LNCaP clone FGC (cell line): ENCODE results near the gene TMEM38A.
"Not testable (repeated sequence)": the region's sequence is repeated elsewhere in the genome, so short reads cannot be mapped to it uniquely, and the experiment has no call there.

Source experiments
- DNase-seq: peaks from one replicate; pipeline ENCODE4 v3.0.0-alpha.2; 2011; ENCODE audit warnings: low read depth
- H3K4me3 ChIP-seq: 2 replicates; pipeline ENCODE4 v1.5.1; 2011; ENCODE audit warnings: mild to moderate bottlenecking, low read depth, low read length, control low read depth
- CTCF ChIP-seq: IDR thresholded peaks from 2 replicates; pipeline ENCODE4 v1.5.1; 2012; ENCODE audit warnings: mild to moderate bottlenecking; ENCODE audit not compliant: control insufficient read depth, insufficient read depth; ENCODE audit errors: extremely low read depth

TMEM38A gene

GRCh38 chr19:16650821-16651220, 10.1 kb upstream of the TMEM38A start:
- no peak for DNase-seq
- H3K4me3 ChIP-seq = no peak overlapping the region
- TF ChIP-seq CTCF = no peak

GRCh38 chr19:16651421-16652188, 9.3 kb upstream of the TMEM38A start:
- H3K4me3 ChIP-seq, DNase-seq: not testable (repeated sequence)

- no peak for TF ChIP-seq CTCF
- H3K4me3 ChIP-seq = no peak overlapping the region
- DNase-seq = no peak
Measured at GRCh38 chr19:16652854-16653253, 8.1 kb upstream of the TMEM38A start.

GRCh38 chr19:16654140-16654539, 6.8 kb upstream of the TMEM38A start:
- H3K4me3 ChIP-seq = no peak overlapping the region
- no peak for DNase-seq
- TF ChIP-seq CTCF = no peak

GRCh38 chr19:16654627-16655026, 6.3 kb upstream of the TMEM38A start:
- H3K4me3 ChIP-seq = no peak overlapping the region
- no peak for DNase-seq
- TF ChIP-seq CTCF = no peak

GRCh38 chr19:16655727-16656126, 5.2 kb upstream of the TMEM38A start:
- no peak for DNase-seq
- TF ChIP-seq CTCF = no peak
- H3K4me3 ChIP-seq = no peak overlapping the region

- no peak overlapping the region for H3K4me3 ChIP-seq
- no peak for DNase-seq
- no peak for TF ChIP-seq CTCF
Measured at GRCh38 chr19:16657384-16657783, 3.6 kb upstream of the TMEM38A start.
